Muscle layer of colon (tissue), 2 donors: ENCODE results near the gene ADCY10.

ENCODE experiments used
- H3K27ac ChIP-seq: one replicate; pipeline ENCODE4 v1.7.0; 2013; ENCODE audit warnings: low read depth, mild to moderate bottlenecking, low read length, moderate library complexity
- H3K27me3 ChIP-seq, 2 donors: one replicate each; pipeline ENCODE4 v1.7.0; 2013; ENCODE audit warnings: low read length in 2 of 2, mild to moderate bottlenecking in 2 of 2; ENCODE audit not compliant: insufficient read depth in 2 of 2, control insufficient read depth in 1 of 2
- H3K36me3 ChIP-seq: one replicate; pipeline ENCODE4 v1.7.0; 2013; ENCODE audit warnings: mild to moderate bottlenecking, low read length; ENCODE audit not compliant: insufficient read depth
- H3K4me1 ChIP-seq: one replicate; pipeline ENCODE4 v1.7.0; 2013; ENCODE audit warnings: mild to moderate bottlenecking, low read length; ENCODE audit not compliant: insufficient read depth
- H3K4me3 ChIP-seq, 2 donors: one replicate each; pipeline ENCODE4 v1.7.0; 2013; ENCODE audit warnings: low read length in 2 of 2, low read depth in 1 of 2, mild to moderate bottlenecking in 1 of 2, moderate library complexity in 1 of 2
- H3K9ac ChIP-seq: one replicate; pipeline ENCODE4 v1.7.0; 2013; ENCODE audit warnings: low read length
- H3K9me3 ChIP-seq: one replicate; pipeline ENCODE4 v1.7.0; 2013; ENCODE audit warnings: mild to moderate bottlenecking, low read length
- donor health status: abdominal sarcoma.
- donor health status: Adenocarcinoma of cecum.

ADCY10 gene

GRCh38 chr1:167924543-167925231, 10.8 kb upstream of the ADCY10 start:
- Histone ChIP-seq H3K27me3 (no peaks in the 10 kb centered on the region), H3K9ac (no peak overlapping the region), H3K9me3 (no peaks in the 10 kb centered on the region), H3K4me3 (no peak overlapping the region), H3K4me1 (peaks cover 1% of the 10 kb centered on the region), H3K36me3 (no peaks in the 10 kb centered on the region), H3K27ac (no peak overlapping the region)

GRCh38 chr1:167924102-167924501, 10.2 kb upstream of the ADCY10 start:
- H3K4me1 ChIP-seq: no peaks in the 10 kb centered on the region
- no peaks in the 10 kb centered on the region for H3K27me3 ChIP-seq
- H3K4me3 ChIP-seq: no peak overlapping the region
- no peaks in the 10 kb centered on the region for H3K36me3 ChIP-seq
- H3K27ac ChIP-seq: no peak overlapping the region
- no peaks in the 10 kb centered on the region for H3K9me3 ChIP-seq
- H3K9ac ChIP-seq: no peak overlapping the region

DNA sequence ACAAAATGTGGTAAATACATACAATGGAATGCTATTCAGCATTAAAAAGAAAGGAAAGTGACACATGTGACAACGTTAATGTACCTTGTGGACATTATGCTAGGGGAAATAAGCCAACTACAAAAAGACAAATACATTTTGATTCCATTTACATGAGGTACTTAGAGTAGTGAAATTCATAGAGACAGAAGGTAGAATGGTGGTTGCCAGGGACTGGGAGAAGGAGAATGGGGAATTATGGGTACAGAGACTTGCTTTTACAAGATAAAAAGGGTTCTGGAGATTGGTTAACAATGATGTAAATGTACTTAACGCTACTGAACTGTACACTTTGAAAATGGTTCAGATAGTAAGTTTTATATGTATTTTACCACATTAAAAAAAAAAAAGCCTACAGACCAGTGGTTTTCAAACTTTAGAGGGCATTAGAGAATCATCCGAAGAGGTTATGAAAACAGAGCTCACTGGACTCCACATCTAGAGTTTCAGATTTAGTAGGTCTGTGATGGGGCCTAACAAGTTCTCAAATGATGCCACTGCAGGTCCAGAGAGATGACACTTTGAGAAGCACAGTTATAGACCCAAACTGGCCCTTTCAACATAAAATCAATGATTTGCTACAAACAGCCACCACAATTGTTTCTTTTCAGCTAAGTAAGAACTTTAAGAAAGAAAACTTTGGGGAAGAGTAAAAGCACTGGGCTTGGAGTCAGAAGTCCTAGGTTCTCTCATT, 9.6 kb upstream of the ADCY10 start:
- H3K27me3 ChIP-seq: no peaks in the 10 kb centered on the region
- H3K9ac ChIP-seq: no peak overlapping the region
- H3K4me1 ChIP-seq: no peaks in the 10 kb centered on the region
- no peaks in the 10 kb centered on the region for H3K36me3 ChIP-seq
- no peak overlapping the region for H3K4me3 ChIP-seq
- no peak overlapping the region for H3K27ac ChIP-seq
- H3K9me3 ChIP-seq: no peaks in the 10 kb centered on the region

DNA sequence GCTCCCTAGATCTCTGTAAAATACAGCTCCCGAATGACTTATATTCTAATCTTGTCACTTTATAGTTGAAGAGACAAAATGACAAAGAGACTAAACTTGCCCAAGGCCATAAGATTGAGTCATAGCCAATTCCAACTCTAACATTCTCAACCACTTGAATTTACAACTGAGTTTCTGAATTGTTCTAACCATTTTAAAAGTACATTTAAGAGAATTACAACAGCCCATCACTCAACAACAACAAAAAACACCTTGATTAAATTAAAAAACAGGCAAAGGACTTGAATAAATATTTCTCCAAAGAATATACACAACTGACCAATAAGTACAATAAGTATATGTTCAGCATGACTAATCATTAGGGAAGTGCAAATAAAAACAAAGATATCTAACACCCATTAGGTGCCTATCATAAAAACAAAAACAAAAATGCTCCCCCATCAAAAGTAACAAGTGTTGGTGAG, 8.7 kb upstream of the ADCY10 start:
- no peaks in the 10 kb centered on the region for H3K4me1 ChIP-seq
- H3K9me3 ChIP-seq: no peaks in the 10 kb centered on the region
- peaks cover 3% of the 10 kb centered on the region for H3K36me3 ChIP-seq
- no peak overlapping the region for H3K27ac ChIP-seq
- H3K9ac ChIP-seq: no peak overlapping the region
- no peaks in the 10 kb centered on the region for H3K27me3 ChIP-seq
- H3K4me3 ChIP-seq: no peak overlapping the region

DNA sequence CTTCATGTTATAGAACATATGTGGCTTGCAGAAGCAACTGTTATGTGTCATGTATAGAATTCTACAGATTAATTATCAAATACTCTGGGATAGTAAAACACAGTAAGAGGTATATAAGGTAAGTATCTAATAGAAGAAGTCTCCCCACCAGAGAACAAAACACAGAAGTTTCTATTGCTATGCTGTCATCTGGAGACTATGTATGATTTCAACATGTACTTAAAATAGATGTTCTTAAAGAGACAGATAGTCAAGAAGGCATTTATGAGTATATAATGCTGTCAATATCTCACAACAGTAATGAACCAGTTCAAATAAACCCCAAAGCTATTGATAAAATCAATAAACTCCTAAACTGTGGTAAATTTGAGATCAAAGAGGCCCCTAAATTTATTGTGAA, 8.1 kb upstream of the ADCY10 start:
- peaks cover 3% of the 10 kb centered on the region for H3K36me3 ChIP-seq
- H3K27ac ChIP-seq: no peak overlapping the region
- H3K27me3 ChIP-seq: no peaks in the 10 kb centered on the region
- H3K4me1 ChIP-seq: no peaks in the 10 kb centered on the region
- H3K9me3 ChIP-seq: no peaks in the 10 kb centered on the region
- no peak overlapping the region for H3K9ac ChIP-seq
- H3K4me3 ChIP-seq: no peak overlapping the region

DNA sequence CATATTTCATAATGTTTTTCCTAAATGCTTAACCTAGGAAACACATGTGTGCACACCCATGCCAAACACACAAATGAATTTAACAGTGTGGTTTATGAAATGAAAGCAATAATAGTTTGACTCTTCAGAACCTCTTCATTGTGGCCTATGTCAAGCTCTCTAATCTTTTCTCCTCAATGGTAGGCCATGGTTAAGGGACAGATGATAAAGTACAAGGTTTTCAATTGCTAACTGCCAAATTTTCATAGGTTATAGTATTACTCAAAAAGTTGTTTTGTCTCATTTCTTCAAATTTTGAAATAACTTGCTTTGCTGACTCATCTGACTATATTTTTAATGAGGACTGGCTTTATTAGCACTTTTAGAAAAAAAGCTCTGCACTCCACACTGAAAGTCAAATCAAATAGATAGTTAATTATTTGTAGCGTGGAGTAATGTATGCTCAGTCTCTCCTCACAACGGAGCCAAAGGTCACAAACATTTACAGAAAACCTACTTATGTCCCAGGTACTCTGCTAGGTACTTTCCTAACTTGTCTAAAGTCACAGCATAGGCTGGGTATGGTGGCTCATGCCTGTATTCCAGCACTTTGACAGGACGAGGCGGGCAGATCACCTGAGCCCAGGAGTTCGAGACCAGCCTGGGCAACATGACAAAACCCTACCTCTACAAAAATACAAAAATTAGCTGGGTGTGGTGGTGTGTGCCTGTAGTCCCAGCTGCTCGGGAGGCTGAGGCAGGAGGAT, 3.0 kb upstream of the ADCY10 start:
- Histone ChIP-seq H3K36me3 (peaks cover 3% of the 10 kb centered on the region), H3K27ac (no peak overlapping the region), H3K27me3 (no peaks in the 10 kb centered on the region), H3K9ac (no peak overlapping the region), H3K4me3 (no peak overlapping the region), H3K4me1 (no peaks in the 10 kb centered on the region), H3K9me3 (no peaks in the 10 kb centered on the region)

DNA sequence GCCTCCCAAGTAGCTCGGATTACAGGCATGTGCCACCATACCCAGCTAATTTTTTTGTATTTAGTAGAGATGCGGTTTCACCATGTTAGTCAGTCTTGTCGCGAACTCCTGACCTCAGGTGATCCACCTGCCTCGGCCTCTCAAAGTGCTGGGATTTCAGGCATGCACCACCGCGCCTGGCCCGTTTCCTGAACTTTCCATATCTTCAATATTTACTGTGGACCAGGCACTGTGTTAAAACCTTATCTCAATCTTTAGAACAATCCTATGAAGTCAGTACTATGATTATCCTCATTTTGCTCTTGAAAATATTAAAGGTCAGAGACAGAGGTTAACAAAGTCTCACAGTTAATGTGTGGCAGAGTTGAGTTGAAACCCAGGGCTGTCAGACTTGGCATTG, 1.6 kb upstream of the ADCY10 start:
- no peaks in the 10 kb centered on the region for H3K9me3 ChIP-seq
- no peak overlapping the region for H3K27ac ChIP-seq
- no peaks in the 10 kb centered on the region for H3K4me1 ChIP-seq
- peaks cover 3% of the 10 kb centered on the region for H3K36me3 ChIP-seq
- no peaks in the 10 kb centered on the region for H3K27me3 ChIP-seq
- H3K9ac ChIP-seq: no peak overlapping the region
- no peak overlapping the region for H3K4me3 ChIP-seq

- Histone ChIP-seq H3K27ac (no peak overlapping the region), H3K27me3 (no peaks in the 10 kb centered on the region), H3K36me3 (no peaks in the 10 kb centered on the region), H3K9ac (no peak overlapping the region), H3K4me3 (no peak overlapping the region), H3K4me1 (no peaks in the 10 kb centered on the region), H3K9me3 (no peaks in the 10 kb centered on the region)
Observed at GRCh38 chr1:167912294-167912693, 1.6 kb downstream of the ADCY10 start.

DNA sequence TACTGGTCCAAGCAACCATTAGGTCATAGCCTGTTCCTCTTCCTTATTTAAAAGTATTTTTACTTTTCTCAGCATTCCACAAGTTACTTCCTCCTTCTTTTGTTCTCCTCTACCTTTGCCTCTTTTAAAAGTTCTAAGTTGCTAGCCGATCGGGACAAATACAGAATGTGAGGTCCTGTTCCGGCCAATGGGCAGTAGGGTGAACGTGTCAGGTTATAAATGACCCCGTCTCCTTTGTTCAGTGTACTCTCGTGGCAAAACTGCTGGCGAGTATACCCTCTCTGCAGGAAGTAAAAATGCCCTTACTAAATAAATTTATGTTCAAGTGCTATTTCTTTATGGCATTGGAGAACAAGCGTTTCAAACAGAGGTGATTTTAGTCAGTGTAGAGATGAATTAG, 2.5 kb downstream of the ADCY10 start:
- Histone ChIP-seq H3K4me1 (no peaks in the 10 kb centered on the region), H3K9me3 (no peaks in the 10 kb centered on the region), H3K9ac (no peak overlapping the region), H3K27ac (no peak overlapping the region), H3K27me3 (no peaks in the 10 kb centered on the region), H3K36me3 (no peaks in the 10 kb centered on the region), H3K4me3 (no peak overlapping the region)

GRCh38 chr1:167910530-167910929, 3.4 kb downstream of the ADCY10 start:
- no peak overlapping the region for H3K27ac ChIP-seq

DNA sequence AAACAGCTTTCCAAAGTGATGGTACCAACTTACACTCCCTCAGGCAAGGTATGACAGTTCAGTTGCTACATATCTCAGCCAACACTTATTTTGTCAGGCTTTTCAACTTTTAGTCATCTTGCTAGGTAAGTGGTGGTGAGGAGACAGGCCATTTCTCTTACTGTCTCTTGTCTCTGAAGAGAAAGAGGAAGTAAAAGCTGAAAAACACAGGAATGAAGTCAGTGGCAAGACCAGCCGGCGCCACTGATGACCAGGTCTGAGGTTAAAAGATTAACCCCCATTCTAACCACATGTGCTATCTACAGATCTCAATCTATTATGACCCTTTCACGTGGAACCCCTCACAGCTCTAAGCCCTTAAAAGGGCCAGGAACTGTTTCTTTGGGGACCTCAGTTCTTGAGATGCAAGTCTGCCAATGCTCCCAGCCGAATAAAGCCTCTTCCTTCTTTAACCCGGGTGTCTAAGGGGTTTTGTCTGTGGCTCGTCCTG, 4.2 kb downstream of the ADCY10 start:
- Histone ChIP-seq H3K4me1 (no peaks in the 10 kb centered on the region), H3K36me3 (no peaks in the 10 kb centered on the region), H3K9me3 (no peaks in the 10 kb centered on the region), H3K9ac (no peak overlapping the region), H3K27me3 (no peaks in the 10 kb centered on the region), H3K4me3 (no peak overlapping the region), H3K27ac (no peak overlapping the region)

More at GRCh38 chr1:167910530-167910929, 3.4 kb downstream of the ADCY10 start:
- Histone ChIP-seq H3K4me3 (no peak overlapping the region), H3K27me3 (no peaks in the 10 kb centered on the region), H3K9ac (no peak overlapping the region), H3K9me3 (no peaks in the 10 kb centered on the region), H3K36me3 (no peaks in the 10 kb centered on the region), H3K4me1 (no peaks in the 10 kb centered on the region)
